ENCODE data around the gene IRGM.
"Not testable (repeated sequence)": the region's sequence is repeated elsewhere in the genome, so short reads cannot be mapped to it uniquely, and the experiment has no call there.

Gene IRGM, protein sequence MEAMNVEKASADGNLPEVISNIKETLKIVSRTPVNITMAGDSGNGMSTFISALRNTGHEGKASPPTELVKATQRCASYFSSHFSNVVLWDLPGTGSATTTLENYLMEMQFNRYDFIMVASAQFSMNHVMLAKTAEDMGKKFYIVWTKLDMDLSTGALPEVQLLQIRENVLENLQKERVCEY

DNA sequence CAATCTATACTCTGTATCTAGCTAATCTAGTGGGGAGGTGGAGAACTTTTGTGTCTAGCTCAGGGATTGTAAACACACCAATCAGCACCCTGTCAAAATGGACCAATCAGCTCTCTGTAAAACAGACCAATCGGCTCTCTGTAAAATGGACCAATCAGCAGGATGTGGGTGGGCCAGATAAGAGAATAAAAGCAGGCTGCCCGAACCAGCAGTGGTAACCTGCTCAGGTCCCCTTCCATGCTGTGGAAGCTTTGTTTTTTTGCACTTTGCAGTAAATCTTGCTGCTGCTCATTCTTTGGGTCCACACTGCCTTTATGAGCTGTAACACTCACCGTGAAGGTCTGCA is at the start of gene IRGM:
Gene IRGM (plus strand): TSS at position 214 of the 346 bp plus-strand sequence. CDS start 1,603 bp downstream, outside the sequence.
- not testable (repeated sequence) for H3K4me3 ChIP-seq (ENCODE audit: low read depth, low read length); DNase-seq (ENCODE audit: low read depth)

DNA sequence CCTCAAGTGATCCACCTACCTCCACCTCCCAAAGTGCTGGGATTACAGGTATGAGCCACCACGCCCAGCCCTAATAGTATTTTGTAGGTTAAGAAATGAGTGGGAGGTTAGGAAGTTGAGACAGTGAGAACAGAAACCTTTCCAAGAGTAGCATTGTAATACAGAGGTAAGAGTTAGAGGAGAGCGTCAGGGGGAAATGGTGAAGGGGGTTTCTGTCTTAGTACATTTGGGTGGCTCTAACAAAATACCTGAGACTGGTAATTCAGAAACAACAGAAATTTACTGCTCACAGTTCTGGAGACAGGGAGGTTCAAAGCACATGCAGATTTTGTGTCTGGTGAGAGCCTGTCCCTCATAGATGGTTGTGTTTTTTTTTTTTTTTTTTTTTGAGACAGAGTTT is 48.9 kb upstream of the IRGM start:
- H3K4me3 ChIP-seq (ENCODE audit: low read depth, low read length) = no peak overlapping the region
- TF ChIP-seq, protein P1, sequence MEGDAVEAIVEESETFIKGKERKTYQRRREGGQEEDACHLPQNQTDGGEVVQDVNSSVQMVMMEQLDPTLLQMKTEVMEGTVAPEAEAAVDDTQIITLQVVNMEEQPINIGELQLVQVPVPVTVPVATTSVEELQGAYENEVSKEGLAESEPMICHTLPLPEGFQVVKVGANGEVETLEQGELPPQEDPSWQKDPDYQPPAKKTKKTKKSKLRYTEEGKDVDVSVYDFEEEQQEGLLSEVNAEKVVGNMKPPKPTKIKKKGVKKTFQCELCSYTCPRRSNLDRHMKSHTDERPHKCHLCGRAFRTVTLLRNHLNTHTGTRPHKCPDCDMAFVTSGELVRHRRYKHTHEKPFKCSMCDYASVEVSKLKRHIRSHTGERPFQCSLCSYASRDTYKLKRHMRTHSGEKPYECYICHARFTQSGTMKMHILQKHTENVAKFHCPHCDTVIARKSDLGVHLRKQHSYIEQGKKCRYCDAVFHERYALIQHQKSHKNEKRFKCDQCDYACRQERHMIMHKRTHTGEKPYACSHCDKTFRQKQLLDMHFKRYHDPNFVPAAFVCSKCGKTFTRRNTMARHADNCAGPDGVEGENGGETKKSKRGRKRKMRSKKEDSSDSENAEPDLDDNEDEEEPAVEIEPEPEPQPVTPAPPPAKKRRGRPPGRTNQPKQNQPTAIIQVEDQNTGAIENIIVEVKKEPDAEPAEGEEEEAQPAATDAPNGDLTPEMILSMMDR (IDR thresholded peaks at IDR 0.05; ENCODE audit: control insufficient read depth, extremely low read depth, insufficient read depth) = no peak
- no peak for DNase-seq (ENCODE audit: low read depth)

DNA sequence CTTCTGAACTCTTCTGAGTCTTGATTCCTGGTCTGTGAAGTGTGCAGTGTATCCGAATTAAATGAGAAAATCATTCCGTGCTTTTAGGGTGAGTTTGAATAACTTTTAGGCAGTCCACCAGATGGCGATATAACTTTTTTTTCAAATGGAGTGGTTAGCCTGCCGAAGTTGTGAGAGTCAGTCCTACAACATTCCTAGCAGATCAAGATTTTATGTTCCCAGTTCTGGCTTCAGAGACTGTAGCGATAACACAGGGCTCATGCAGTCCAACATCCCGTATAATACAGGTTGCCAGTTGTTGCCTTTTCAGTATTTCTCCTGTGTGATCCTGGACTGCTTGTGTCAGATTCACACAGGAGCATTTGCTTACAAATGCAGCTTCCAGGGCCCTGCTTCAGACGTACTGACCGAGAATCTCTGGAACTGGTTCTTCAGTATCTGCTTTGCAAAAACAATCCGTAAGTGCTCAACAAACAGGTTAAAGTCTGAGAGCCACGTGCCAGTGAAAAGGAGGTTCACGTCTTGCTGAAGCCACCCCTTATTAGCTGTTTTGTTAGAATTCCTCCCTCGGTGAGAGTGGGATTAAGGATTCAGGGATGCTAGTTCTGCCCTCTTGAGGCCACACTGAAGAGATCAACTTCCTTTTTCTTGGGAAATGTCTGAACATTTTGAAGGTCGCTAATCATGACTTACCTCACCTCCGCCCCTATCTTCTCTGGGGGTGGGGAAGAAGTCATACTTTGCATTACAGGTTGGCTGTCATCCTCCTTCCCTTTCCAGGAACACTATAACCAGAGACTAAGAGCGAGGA is 45.0 kb upstream of the IRGM start:
- TF ChIP-seq, protein P1 (IDR thresholded peaks at IDR 0.05; ENCODE audit: control insufficient read depth, extremely low read depth, insufficient read depth) = peak; percentile 63
- peak overlapping the region; percentile 28 for H3K4me3 ChIP-seq (ENCODE audit: low read depth, low read length)
- peak; percentile 67 for DNase-seq (ENCODE audit: low read depth)

DNA sequence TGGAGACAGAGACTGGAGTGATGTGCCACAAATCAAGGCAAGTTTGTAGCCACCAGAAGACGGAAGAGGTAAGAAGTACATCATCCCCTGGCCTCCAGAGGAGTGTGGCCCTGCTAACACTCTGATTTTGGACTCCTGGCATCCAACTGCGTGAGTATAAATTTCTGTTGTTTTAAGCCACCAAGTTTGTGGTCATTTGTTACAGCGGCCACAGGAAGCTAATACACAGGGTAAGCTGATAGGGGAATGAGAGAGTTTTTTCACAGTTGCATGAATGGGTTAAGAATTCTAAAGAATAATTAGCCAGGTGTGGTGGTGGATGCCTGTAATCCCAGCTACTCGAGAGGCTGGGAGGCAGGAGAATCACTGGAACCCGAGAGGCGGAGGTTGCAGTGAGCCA is 41.9 kb upstream of the IRGM start:
- H3K4me3 ChIP-seq (ENCODE audit: low read depth, low read length) = no peak overlapping the region
- no peak for DNase-seq (ENCODE audit: low read depth)
- TF ChIP-seq, protein P1 (IDR thresholded peaks at IDR 0.05; ENCODE audit: control insufficient read depth, extremely low read depth, insufficient read depth) = no peak

DNA sequence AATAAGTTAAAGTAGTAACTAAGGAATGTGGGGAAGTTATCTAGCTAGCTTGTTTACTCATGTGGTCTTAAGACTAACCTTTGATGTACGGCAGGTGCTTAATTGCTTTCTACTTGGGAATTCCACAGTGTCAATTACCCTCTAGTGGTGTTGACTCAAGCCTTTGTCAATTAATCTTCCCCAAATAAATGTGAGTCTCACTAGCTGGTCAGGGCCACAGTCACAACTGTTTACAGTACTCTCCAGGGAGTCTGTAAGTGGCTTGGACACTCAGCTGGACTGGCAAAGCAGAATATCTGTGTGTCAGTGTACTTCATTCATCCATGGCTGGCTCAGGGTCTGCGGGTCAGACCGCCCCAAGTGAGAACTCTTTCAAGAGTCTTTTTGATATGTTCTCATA is 37.0 kb upstream of the IRGM start:
- DNase-seq (ENCODE audit: low read depth) = no peak
- TF ChIP-seq, protein P1 (IDR thresholded peaks at IDR 0.05; ENCODE audit: control insufficient read depth, extremely low read depth, insufficient read depth) = no peak
- H3K4me3 ChIP-seq (ENCODE audit: low read depth, low read length) = no peak overlapping the region

DNA sequence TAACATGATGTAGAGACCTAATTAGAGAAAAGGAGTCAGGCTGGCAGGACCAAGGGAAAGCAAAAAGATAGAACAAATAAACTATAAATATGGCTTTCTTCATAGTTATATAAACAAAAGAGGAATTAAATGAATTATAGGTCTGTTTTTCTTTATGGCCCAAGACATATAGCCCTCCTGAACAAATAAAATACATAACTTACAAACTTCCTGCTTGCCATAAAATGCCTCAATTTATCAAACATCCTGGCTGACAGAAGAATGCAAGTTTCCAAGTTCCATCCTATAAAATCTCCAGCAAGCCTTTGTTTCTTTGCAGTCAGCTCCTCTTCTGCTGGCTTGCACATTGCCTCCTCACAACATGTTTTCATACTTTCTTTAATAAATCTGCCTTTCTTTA is 31.3 kb upstream of the IRGM start:
- TF ChIP-seq, protein P1 (IDR thresholded peaks at IDR 0.05; ENCODE audit: control insufficient read depth, extremely low read depth, insufficient read depth) = no peak
- DNase-seq (ENCODE audit: low read depth) = peak; percentile 58
- H3K4me3 ChIP-seq (ENCODE audit: low read depth, low read length) = no peak overlapping the region

DNA sequence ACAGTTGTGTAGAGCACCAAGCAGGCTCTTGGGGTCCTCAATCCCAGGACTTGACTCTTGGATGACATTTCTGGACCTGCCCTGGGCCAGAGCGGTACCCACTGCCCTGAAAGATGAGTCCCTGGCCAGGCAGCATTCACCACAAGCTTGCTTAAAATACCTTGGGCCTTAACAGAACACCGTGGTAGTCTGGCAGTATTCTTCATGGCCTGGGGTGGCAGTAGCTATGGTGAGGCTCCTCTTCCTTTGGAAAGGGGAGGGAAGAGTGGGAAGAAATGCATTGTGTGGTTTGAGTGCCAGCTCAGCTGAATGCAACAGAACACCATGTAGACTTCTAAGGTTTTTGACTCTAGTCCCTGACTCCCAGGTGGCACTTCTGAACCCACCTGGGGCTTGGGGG is 29.4 kb upstream of the IRGM start:
- DNase-seq (ENCODE audit: low read depth) = no peak
- TF ChIP-seq, protein P1 (IDR thresholded peaks at IDR 0.05; ENCODE audit: control insufficient read depth, extremely low read depth, insufficient read depth) = no peak
- H3K4me3 ChIP-seq (ENCODE audit: low read depth, low read length) = no peak overlapping the region
